Sigmoid colon (tissue), 7 donors: Measurements from ENCODE around the gene SLC39A13. TPM values are rescaled to one million over a fixed set of nuclear protein-coding genes. Genes with fewer than 3 reads are reported as not detected.

Experiments
- DNase-seq: peaks from one replicate; pipeline ENCODE4 v3.0.0-alpha.2; 2019
- H3K27ac ChIP-seq, 4 donors: fragments of 200-600 bp; sonication (generic); one replicate each; pipeline ENCODE4 v1.5.1; 2016 to 2019; ENCODE audit warnings: mild to moderate bottlenecking in 1 of 4
- H3K27me3 ChIP-seq, 3 donors: fragments of 200-600 bp; sonication (generic); one replicate each; pipeline ENCODE4 v1.5.1; 2019; ENCODE audit warnings: mild to moderate bottlenecking in 1 of 3
- H3K36me3 ChIP-seq, 4 donors: fragments of 200-600 bp; sonication (generic); one replicate each; pipeline ENCODE4 v1.5.1; 2016 to 2019
- H3K4me1 ChIP-seq, 4 donors: fragments of 200-600 bp; sonication (generic); one replicate each; pipeline ENCODE4 v1.5.1; 2017 to 2019
- H3K4me3 ChIP-seq, 4 donors: fragments of 200-600 bp; sonication (generic); one replicate each; pipeline ENCODE4 v1.5.1; 2017 to 2019; ENCODE audit warnings: mild to moderate bottlenecking in 2 of 4, moderate library complexity in 1 of 4
- H3K9me3 ChIP-seq, 4 donors: fragments of 200-600 bp in 3 of 4; sonication (generic) in 3 of 4; one replicate each; pipeline versions ENCODE4 v1.5.1 to v1.6.1; 2013 to 2019
- CTCF ChIP-seq, 4 experiments: fragments of 450-650 bp in 3 of 4; fragments of 200-600 bp in 1 of 4; IDR thresholded peaks; one replicate each; pipeline ENCODE4 v1.5.1; 2016 to 2019; ENCODE audit warnings: antibody characterized with exemption in 4 of 4, mild to moderate bottlenecking in 3 of 4, moderate library complexity in 2 of 4
- EP300 ChIP-seq, 4 donors: sonication (generic); formaldehyde crosslinking; IDR thresholded peaks; one replicate each; pipeline ENCODE4 v1.6.1; 2017; ENCODE audit warnings: antibody characterized with exemption in 4 of 4
- POLR2A ChIP-seq, 2 donors: fragments of 450-650 bp; IDR thresholded peaks; one replicate each; pipeline ENCODE4 v1.6.1; 2016; ENCODE audit warnings: antibody characterized with exemption in 2 of 2, mild to moderate bottlenecking in 2 of 2, moderate library complexity in 2 of 2
- POLR2AphosphoS5 ChIP-seq, 4 donors: sonication (generic); formaldehyde crosslinking; IDR thresholded peaks; one replicate each; pipeline ENCODE4 v1.6.1; 2017; ENCODE audit warnings: antibody characterized with exemption in 4 of 4
- WGBS, 2 donors: extraction: QIAGEN DNeasy Blood & Tissue Kit; methylation state at CpG; one replicate each; pipeline ENCODE4 v1.1.7; 2013; 5-methylcytosine and 5-hydroxymethylcytosine counted together
- intact Hi-C: fragments of 100-400 bp; cut with DNase I; formaldehyde crosslinking; loops from one replicate; pipeline ENCODE4 v1.15.1; 2023
- polyA plus RNA-seq, 3 donors: library from polyadenylated mRNA; stranded (reverse); fragments of 200-250 nt; gene quantifications; one replicate each; pipeline ENCODE4 v1.2.3, GENCODE V29; 2013
- total RNA-seq, 4 donors: library from RNA; depleted of rRNA; stranded (reverse); fragments of >200 nt; gene quantifications; one replicate each; pipeline ENCODE4 v1.1.0, GENCODE V29; 2016
- donor health status: healthy with polysubstance abuse.
- donor health status: Bipolar disorder and iron deficiency.
- donor health status: healthy.

Gene SLC39A13
- total and polyA plus RNA-seq, 7 donors = 4.6 to 87.5 (median 38.2) TPM

- Histone ChIP-seq H3K27me3 (no peaks in the 10 kb centered on the region), H3K4me3 (peak overlapping the region in 3 of 4 donors; percentile 19 to 38 (median 35)), H3K36me3 (no peaks in the 10 kb centered on the region), H3K9me3 (no peaks in the 10 kb centered on the region), H3K4me1 (peaks cover 0 to 6% (median 0%) of the 10 kb centered on the region in 4 donors), H3K27ac (peak overlapping the region; percentile 47 to 67 (median 56))
- TF ChIP-seq POLR2A (IDR thresholded peaks at IDR 0.05) = no peak
- no peak for TF ChIP-seq EP300 (IDR thresholded peaks at IDR 0.05)
- TF ChIP-seq CTCF (IDR thresholded peaks at IDR 0.05) = no peak
- TF ChIP-seq POLR2AphosphoS5 (IDR thresholded peaks at IDR 0.05) = no peak
- DNase-seq = no peak
- intact Hi-C loops = no loop called here
- WGBS, 2 donors = 53 to 67% methylated on average over 14 of the region's 14 CpGs
Observed at GRCh38 chr11:47376525-47377371, 31.6 kb upstream of the SLC39A13 start.

- WGBS, 2 donors = 59 to 71% methylated on average over 5 of the region's 5 CpGs
Observed at GRCh38 chr11:47377571-47378009, 30.8 kb upstream of the SLC39A13 start.

GRCh38 chr11:47378010-47378835 is 30.2 kb upstream of the SLC39A13 start, which contains the start of gene SPI1:
Gene SPI1 (minus strand): TSS chr11:47378547. CDS start chr11:47378353, 194 bp downstream.
- intact Hi-C loops = no loop called here
- Histone ChIP-seq H3K36me3 (no peaks in the 10 kb centered on the region), H3K4me1 (peaks cover 0 to 6% (median 0%) of the 10 kb centered on the region in 4 donors), H3K27me3 (no peaks in the 10 kb centered on the region), H3K4me3 (peak within 1 kb of the TSS in 3 of 4 donors; percentile 19 to 38 (median 35)), H3K27ac (peak within 1 kb of the TSS; percentile 47 to 67 (median 56)), H3K9me3 (no peaks in the 10 kb centered on the region)
- no peak for TF ChIP-seq CTCF (IDR thresholded peaks at IDR 0.05)
- peak in 1 of 2 donors; percentile 22 for TF ChIP-seq POLR2A (IDR thresholded peaks at IDR 0.05)
- peak in 2 of 4 donors; percentile 9 to 17 for TF ChIP-seq POLR2AphosphoS5 (IDR thresholded peaks at IDR 0.05)
- TF ChIP-seq EP300 (IDR thresholded peaks at IDR 0.05) = no peak
- peak; percentile 85 for DNase-seq
- 54 to 83% methylated on average over 31 of the region's 31 CpGs for WGBS, 2 donors

More at GRCh38 chr11:47377571-47378009, 30.8 kb upstream of the SLC39A13 start:
- intact Hi-C loops = no loop called here
- no peaks in the 10 kb centered on the region for H3K27me3 ChIP-seq
- no peak for DNase-seq
- no peak for TF ChIP-seq POLR2A (IDR thresholded peaks at IDR 0.05)
- TF ChIP-seq POLR2AphosphoS5 (IDR thresholded peaks at IDR 0.05) = no peak
- TF ChIP-seq EP300 (IDR thresholded peaks at IDR 0.05) = no peak
- no peaks in the 10 kb centered on the region for H3K9me3 ChIP-seq
- H3K4me1 ChIP-seq = peaks cover 0 to 6% (median 0%) of the 10 kb centered on the region in 4 donors
- H3K27ac ChIP-seq = peak overlapping the region; percentile 47 to 67 (median 56)
- H3K36me3 ChIP-seq = no peaks in the 10 kb centered on the region
- H3K4me3 ChIP-seq = peak overlapping the region in 3 of 4 donors; percentile 19 to 38 (median 35)

- no peaks in the 10 kb centered on the region for H3K27me3 ChIP-seq
- H3K27ac ChIP-seq = peak overlapping the region in 3 of 4 donors; percentile 25 to 67 (median 42)
- no peaks in the 10 kb centered on the region for H3K36me3 ChIP-seq
- peaks cover 0 to 6% (median 0%) of the 10 kb centered on the region in 4 donors for H3K4me1 ChIP-seq
- TF ChIP-seq POLR2A (IDR thresholded peaks at IDR 0.05) (no peak), POLR2AphosphoS5 (IDR thresholded peaks at IDR 0.05) (no peak), EP300 (IDR thresholded peaks at IDR 0.05) (no peak), CTCF (IDR thresholded peaks at IDR 0.05) (no peak)
- H3K9me3 ChIP-seq = no peaks in the 10 kb centered on the region
- no peak for DNase-seq
- no peak overlapping the region for H3K4me3 ChIP-seq
- intact Hi-C loops = no loop called here
Observed at GRCh38 chr11:47378836-47379170, 29.6 kb upstream of the SLC39A13 start.
